Retinal pigment epithelial cell (primary cell): Measurements from ENCODE around the gene BANK1.
A peak's percentile ranks its signal among the peaks of the same experiment; 100 is the strongest.

Experiments used
- DNase-seq: peaks from one replicate; pipeline ENCODE4 v3.0.0-alpha.2; 2010; ENCODE audit warnings: low read depth
- H3K4me3 ChIP-seq: 2 replicates; pipeline ENCODE4 v1.5.1; 2011; ENCODE audit warnings: mild to moderate bottlenecking, low read length, control low read depth, moderate library complexity
- TF ChIP-seq, protein P1 (sequence below): conservative IDR thresholded peaks from 2 replicates; pipeline ENCODE4 v1.5.1; 2011; ENCODE audit warnings: low read depth, low read length, control low read depth, inconsistent platforms

Gene BANK1

DNA sequence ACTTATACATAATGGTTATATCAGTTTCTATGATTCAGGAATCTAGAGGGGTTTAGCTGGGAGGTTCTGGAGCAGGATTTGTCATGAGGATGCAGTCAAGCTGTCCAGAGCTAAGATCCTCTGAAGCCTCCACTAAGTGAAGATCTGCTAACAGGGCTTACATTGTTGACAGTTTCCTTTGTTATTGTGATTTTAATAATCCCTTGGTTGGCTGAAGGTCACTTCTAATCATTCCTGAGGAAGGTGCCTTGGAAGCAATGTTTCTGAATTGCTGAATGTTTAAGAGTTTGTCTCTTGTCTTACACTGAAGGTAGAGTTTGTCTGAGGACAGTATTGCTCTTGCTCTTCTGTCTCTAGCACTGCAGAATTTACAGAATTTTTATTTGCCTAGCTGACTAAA, 41.3 kb downstream of the BANK1 start:
- DNase-seq: no peak
- no peak overlapping the region for H3K4me3 ChIP-seq
- TF ChIP-seq, protein P1, sequence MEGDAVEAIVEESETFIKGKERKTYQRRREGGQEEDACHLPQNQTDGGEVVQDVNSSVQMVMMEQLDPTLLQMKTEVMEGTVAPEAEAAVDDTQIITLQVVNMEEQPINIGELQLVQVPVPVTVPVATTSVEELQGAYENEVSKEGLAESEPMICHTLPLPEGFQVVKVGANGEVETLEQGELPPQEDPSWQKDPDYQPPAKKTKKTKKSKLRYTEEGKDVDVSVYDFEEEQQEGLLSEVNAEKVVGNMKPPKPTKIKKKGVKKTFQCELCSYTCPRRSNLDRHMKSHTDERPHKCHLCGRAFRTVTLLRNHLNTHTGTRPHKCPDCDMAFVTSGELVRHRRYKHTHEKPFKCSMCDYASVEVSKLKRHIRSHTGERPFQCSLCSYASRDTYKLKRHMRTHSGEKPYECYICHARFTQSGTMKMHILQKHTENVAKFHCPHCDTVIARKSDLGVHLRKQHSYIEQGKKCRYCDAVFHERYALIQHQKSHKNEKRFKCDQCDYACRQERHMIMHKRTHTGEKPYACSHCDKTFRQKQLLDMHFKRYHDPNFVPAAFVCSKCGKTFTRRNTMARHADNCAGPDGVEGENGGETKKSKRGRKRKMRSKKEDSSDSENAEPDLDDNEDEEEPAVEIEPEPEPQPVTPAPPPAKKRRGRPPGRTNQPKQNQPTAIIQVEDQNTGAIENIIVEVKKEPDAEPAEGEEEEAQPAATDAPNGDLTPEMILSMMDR: no peak

DNA sequence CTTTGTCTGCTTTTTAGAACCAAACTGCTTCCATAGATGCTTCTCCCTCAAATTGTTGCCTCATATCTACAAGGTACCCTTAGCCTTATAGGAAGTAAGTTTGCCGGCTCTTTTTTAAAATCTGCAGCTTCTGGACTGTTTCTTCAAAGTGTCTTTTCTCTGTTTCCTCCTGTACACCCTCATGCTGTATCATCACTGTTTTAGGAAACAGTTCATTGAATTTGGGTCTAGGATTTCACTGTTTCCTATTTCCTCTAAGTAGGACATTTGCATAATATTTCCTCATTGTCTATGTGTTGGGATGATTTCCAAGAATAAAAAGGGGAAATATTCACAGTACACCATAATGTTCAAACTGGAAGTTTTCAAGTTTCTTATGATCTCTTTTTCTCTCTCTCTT, 43.0 kb downstream of the BANK1 start:
- TF ChIP-seq, protein P1: no peak
- no peak overlapping the region for H3K4me3 ChIP-seq
- no peak for DNase-seq

DNA sequence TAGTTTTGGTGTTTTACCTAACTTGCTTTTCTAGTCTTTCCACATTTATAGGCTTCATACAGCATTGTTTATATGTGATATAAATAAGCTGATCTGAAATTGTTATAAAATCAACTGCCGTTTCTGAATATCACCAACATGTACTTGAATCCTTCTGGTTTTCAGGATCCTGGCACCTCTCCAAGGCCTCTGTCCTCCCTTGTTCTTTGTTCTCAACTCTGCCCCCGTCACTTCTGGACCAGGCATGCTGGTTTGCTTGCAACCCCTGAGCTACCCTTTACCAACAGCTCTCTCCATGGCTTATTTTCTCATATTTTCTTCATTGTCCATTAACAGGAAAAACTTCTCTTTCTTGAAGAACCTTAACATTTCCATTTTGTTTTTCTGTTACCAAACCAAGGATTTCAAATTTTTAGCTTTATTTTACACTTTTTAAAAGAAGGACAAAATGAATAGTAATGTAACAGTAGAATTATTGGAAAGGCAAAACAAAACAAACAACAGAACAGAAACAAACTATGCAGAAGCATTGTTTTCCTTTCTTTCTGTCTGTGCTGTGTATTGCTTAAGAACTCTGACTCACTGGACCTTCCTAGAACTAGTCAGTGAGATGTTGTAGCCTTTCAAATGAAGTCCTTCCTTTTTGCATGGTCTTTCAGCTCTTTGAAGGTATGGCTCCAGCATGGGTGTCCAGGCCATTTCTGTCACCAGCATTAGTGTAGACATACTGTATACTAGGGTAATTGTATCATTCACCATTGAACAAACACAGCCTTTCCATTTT, 44.8 kb downstream of the BANK1 start:
- peak; percentile 14 for DNase-seq
- TF ChIP-seq, protein P1: no peak
- H3K4me3 ChIP-seq: no peak overlapping the region

DNA sequence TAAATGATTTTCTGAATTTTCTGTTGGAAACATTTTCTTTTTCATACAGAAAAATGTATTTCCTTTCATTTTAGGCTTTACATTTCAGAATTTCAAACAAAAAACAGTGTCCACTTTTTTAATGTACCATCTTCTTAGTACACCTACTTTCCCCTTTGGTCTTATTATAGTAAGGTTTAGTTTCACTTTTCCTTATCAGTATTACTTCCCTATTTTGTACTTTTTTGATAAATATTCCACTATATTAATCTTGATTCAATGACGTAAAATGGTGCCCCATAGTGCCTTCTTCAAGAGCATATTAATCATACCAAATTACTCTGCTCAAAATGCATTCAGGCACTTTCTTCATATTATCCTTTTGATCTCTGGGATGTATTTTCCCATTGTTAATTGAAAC, 52.5 kb downstream of the BANK1 start:
- no peak for DNase-seq
- TF ChIP-seq, protein P1: no peak
- no peak overlapping the region for H3K4me3 ChIP-seq

DNA sequence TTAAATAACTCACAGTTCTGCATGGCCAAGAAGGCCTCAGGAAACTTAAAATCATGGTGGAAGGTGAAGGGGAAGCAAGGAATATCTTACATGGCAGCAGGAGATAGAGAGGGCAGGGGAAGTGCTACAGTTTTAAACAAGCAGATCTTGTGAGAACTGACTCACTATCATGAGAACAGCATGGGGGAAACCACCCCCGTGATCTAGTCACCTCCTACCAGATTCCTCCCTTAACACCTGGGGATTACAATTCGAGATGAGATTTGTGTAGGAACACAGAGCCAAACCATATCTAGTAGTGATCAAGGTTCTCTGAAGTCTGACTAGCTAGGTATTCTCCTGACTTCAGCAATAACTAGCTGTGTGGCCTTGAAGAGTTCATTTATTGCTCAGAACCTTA, 56.0 kb downstream of the BANK1 start:
- no peak for DNase-seq
- no peak overlapping the region for H3K4me3 ChIP-seq
- TF ChIP-seq, protein P1: no peak

DNA sequence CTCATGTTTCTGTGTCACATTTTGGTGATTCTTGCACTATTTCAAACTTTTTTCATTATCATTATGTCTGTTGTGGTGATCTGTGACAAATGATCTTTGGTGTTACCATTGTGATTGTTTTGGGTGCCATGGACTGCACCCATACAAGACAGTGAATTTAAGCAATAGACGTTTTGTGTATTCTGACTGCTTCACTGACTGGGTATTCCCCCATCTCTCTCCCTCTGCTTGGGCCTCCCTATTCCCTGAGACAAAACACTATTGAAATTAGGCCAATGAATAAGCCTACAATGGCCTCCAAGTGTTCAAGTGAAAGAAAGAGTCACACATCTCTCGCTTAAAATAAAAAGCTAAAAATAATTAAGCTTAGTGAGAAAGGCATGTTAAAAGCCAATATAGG, 60.2 kb downstream of the BANK1 start:
- DNase-seq: no peak
- TF ChIP-seq, protein P1: no peak
- no peak overlapping the region for H3K4me3 ChIP-seq

DNA sequence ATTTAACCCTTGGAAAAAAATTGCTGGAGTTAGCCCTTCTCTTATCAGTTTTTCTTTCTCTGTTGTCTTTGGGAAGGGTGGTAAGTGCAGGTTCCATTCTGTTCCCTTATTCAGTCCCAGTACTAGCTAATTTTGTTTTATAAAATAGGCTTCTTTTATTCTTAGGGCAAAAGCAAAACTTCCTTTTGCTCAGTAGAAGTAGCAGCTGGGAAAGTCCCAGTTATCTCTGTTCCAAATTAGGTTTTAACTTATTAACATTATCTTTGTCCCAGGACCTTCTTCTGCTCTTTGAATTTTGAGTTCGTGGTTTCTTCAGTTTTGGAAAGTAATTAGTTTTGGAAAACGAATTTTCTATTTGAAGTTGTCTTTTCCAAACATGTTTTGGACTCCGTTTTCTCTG, 61.1 kb downstream of the BANK1 start:
- TF ChIP-seq, protein P1: no peak
- H3K4me3 ChIP-seq: no peak overlapping the region
- no peak for DNase-seq
